Measurements from ENCODE around the gene TLX1.
"Not testable (repeated sequence)": the region's sequence is repeated elsewhere in the genome, so short reads cannot be mapped to it uniquely, and the experiment has no call there.

Gene TLX1

DNA sequence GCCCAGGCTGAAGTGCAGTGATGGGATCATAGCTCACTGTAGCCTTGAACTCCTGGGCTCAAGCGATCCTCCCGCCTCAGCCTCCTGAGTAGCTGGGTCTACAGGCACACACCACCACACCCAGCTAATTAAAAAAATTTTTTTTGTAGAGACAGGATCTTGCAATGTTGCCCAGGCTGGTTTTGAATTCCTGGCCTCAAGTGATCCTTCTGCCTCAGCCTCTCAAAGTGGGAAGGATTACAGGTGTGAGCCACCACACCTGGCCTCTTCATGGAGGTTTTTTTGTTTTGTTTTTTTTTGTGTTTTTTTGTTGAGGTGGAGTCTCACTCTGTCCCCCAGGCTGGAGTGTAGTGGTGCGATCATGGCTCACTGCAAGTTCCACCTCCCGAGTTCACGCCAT, 23.4 kb downstream of the TLX1 start:
- not testable (repeated sequence) for DNase-seq

DNA sequence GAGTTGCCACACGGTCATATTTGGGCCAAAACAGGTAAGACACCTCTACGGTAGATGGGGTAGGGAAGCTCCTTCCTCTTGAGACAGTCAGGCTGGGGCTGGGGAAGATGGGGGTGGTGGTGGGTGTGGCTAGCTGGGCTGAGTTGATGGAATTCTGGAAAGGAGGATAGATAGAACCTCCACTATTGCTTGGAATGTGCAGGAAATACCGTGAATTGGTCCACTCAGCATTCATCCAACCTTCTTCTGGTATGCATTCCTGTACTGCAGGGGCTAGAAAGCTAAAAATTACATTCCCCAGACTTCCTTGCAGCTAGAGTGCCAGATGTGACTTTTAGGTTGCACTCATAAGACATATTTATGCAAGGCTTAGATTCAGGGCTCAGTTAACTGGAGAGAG, 24.8 kb downstream of the TLX1 start:
- DNase-seq, result no peak

- no peak for DNase-seq
Observed at GRCh38 chr10:101157756-101158458, 26.8 kb downstream of the TLX1 start.

DNA sequence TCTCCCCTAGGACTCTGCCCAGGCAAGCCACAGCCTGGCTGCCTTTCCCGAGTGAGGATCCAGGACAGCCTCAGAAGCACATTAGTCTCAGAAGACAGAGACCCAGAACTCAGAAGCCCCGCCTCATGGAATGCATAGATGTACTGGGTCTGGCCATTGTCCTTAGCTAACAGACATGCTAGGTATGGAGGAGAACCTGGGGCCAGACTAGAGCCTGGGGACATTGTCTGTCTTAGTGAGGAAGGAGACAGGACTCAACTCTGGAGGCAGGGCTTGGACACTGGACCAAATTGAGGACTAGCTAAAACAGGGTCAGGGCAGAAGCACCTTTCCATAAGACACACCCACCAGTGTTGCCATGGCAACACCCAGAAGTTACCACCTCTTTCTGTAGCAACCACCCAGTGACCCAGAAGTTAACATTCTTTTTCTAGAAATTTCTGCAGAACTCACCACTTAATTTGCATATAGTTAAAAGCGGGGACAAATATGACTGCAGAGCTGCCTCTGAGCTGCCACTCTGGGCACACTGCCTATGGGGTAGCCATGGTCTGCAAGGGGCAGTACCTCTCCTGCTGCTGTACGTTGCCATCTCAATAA, 27.5 kb downstream of the TLX1 start:
- DNase-seq, result no peak

DNA sequence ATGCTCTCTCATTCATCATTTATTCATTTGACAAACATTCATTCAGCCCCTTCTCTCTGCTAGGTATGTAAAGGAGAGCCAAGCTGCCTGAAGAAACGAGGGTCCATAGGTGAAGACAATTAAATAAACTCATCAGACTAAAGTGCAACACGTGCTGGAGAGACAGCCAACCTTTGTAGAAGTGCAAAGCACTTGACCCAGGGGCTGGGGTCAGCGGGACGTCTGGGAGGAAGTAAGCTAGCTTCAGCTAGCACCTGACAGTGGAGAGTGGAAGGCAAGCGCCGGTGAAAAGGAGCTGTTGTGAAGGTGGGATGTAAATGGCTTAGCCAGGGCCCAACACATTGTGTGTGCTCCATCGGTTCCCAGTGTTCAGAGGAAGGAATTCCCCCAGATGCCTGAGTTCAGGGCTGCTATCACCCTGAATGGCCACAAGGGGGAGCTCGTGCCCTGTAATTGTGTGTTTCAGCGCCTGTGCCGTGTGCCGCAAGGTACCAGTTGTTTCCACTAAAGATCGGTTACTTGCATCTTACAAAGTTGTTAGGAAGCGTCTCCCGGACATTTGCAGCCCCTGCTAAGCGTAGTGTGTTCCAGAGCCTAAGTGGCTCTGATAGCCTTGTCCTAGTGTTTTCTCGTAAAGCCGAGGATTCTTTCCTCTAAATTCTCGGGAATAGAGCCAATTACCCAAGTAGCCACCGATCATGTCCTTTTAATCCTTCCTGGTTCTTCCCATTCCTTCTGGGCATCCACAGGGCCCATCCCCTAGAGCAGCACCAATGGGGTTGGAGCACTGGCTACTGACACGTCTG, 30.6 kb downstream of the TLX1 start:
- peak; percentile 58 for DNase-seq

DNA sequence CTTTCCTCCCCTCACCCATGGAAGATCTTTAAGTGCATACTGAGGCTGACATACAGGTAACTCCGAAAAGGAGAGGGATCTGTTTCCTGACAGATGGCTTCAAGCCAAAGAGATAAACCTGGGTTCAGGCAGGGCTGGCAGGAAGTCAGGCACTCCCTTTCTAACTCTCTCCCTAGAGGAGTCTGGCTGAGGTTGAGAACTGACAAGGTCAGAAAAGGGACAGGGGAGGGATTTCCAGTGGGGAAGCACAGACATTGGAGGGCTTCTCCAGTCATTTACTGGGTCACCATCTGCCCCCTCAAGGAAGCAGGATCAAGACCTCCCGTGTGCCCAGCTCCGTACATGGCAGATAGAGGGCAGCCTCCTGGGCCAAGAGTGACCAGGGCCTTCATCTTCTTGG, 31.6 kb downstream of the TLX1 start:
- no peak for DNase-seq

DNA sequence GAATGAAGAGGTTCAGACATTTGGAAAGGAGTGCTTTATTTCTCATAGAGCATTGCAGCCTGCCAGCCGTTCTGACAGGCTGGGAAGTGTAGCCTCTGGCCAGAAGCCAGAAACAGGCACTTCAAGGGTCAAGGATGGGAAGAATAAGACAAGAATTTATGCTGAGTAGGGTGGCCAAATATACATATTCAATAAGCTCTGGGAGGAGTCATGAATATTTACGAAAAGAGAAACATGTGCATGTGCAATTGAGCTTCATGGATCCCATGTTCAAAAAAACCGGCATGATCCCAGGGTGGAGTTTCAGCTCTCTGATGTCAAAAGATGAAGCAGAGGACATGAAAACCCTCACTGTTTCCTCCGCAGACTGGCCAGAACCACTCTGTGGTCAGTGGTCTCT, 32.9 kb downstream of the TLX1 start:
- no peak for DNase-seq

- no peak for DNase-seq
Observed at GRCh38 chr10:101165736-101166135, 34.6 kb downstream of the TLX1 start.

DNA sequence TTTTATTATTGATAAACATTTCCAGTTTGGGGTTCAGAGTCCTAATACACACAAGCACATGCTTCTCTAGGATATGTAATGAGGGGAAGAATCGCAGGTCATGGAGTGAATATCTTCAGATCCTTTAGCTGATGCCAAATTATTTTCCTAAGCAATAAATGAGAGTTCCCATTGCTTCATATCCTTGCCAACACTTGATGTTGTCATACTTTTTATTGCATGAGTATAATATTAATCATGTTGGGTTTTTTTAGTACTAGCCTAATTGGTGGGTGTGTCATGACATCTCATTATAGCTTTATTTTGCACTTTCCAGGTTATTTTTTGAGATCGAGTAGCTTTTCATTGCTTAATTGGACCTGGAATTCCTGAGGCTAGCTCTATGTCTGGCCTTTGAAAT, 35.3 kb downstream of the TLX1 start:
- no peak for DNase-seq

DNA sequence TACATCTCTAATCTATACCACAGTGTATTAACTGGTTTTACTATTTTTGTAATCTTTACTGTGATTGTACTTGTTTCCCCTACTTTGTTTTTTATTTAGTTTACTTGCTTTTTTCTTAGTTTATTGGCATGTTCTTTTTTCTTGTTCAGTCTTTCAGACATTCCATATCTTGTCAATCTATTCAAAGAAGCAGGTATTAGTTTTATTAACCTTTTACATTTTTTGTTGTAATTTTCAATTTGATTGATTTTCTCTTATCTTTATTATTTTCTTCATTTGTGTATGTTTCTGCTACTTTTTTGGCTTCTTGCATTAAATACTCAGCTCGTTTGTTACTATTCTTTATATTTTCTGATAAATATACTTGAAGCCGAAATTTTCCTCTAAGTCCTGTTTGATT, 41.6 kb downstream of the TLX1 start:
- no peak for DNase-seq

DNA sequence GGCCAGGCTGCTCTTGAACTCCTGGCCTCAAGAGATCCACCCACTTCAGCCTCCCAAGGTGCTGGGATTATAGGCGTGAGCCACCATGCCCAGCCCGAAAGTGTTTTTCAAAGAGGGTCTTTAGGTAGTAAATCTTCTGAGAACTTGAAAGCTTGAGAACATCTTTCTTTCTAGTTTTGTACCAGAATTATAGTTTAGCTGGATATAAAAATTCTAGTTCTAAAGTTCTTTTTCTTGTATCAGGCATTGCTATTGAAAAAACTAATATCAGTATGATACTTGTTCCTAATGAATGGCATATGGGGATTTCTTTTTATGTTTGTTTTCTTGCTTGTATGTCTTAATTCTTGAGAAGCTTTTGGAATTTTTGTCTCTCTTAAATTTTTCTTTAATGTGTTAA, 43.2 kb downstream of the TLX1 start:
- DNase-seq, result no peak

- DNase-seq, result no peak
Observed at GRCh38 chr10:101176577-101176976, 45.5 kb downstream of the TLX1 start.

DNA sequence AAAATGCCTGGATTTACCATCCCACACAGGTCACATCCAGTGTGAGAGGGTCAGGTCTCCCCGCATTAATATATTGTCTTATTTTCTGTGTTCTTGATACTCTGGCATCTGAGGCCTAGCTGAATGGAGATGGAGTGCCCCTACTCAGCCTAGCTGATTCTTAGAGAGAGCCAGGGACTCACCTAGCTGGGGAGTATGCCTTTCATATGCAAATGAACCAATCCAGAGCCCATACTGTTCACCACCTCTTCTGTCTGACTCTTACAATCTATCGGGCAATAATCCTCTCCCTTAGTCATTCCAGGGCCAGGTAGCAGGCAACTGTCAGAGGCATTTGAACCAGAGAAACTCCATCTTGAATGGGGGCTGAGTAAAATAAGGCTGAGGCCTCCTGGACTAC, 51.8 kb downstream of the TLX1 start:
- no peak for DNase-seq

DNA sequence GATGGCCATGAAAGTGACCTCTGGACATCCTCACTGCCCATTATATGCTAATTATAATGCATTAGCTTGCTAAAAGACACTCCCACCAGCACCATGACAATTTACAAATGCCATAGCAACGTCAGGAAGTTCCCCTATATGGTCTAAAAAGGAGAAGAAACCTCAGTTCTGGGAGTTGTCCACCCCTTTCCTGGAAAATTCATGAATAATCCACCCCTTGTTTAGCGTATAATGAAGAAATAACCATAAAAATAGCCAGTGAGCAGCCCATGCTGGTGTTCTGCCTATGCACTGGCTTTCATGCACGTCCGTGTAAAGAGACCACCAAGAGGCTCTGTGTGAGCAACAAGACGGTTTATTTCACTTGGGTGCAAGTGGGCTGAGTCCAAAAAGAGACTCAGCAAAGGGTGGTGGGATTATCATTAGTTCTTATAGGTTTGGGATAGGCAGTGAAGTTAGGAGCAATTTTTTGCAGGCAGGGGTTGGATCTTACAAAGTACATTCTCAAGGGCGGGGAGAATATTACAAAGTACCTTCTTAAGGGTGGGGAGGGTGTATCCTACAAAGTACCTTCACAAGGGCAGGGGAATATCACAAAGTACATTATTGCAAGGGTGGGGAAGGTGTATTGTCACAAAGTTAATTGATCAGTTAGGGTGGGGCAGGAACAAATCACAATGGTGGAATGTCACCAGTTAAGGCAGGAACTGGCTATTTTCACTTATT, 52.5 kb downstream of the TLX1 start:
- no peak for DNase-seq

Measured in NCI-H146 (cell line).